Measurements from ENCODE around the gene MAGED2.
"Not testable (repeated sequence)": the region's sequence is repeated elsewhere in the genome, so short reads cannot be mapped to it uniquely, and the experiment has no call there.

The MAGED2 gene

GRCh38 chrX:54807524-54808108 lies at the start of gene MAGED2:
Gene MAGED2, plus strand, starts transcription at chrX:54807745. Its CDS starts 1,587 bp downstream, at chrX:54809332.
- DNase-seq: peak; percentile 34

GRCh38 chrX:54758114-54759055 lies 49.2 kb upstream of the MAGED2 start:
- no peak for DNase-seq

- DNase-seq: not testable (repeated sequence)
Measured at GRCh38 chrX:54774391-54775094, 33.0 kb upstream of the MAGED2 start.

GRCh38 chrX:54776061-54776460 lies 31.5 kb upstream of the MAGED2 start:
- no peak for DNase-seq

- no peak for DNase-seq
Measured at GRCh38 chrX:54776987-54777672, 30.4 kb upstream of the MAGED2 start.

GRCh38 chrX:54785901-54786300 lies 21.6 kb upstream of the MAGED2 start:
- DNase-seq: no peak

GRCh38 chrX:54786967-54787366 lies 20.6 kb upstream of the MAGED2 start:
- DNase-seq: peak; percentile 30

GRCh38 chrX:54788446-54788845 lies 19.1 kb upstream of the MAGED2 start:
- DNase-seq: no peak

- not testable (repeated sequence) for DNase-seq
Measured at GRCh38 chrX:54789405-54789804, 18.1 kb upstream of the MAGED2 start.

- DNase-seq: no peak
Measured at GRCh38 chrX:54794028-54794427, 13.5 kb upstream of the MAGED2 start.

- no peak for DNase-seq
Measured at GRCh38 chrX:54794795-54795194, 12.8 kb upstream of the MAGED2 start.

- no peak for DNase-seq
Measured at GRCh38 chrX:54798137-54798536, 9.4 kb upstream of the MAGED2 start, which contains the start of gene ITIH6. Gene ITIH6, minus strand, starts transcription at chrX:54798255. Its CDS starts 45 bp downstream, at chrX:54798210.

- no peak for DNase-seq
Measured at GRCh38 chrX:54799046-54799445, 8.5 kb upstream of the MAGED2 start.

GRCh38 chrX:54808109-54808604 lies 612 bp downstream of the MAGED2 start:
- peak; percentile 33 for DNase-seq

GRCh38 chrX:54808605-54809483 lies 1.3 kb downstream of the MAGED2 start:
- DNase-seq: peak; percentile 90

- no peak for DNase-seq
Measured at GRCh38 chrX:54810532-54810931, 3.0 kb downstream of the MAGED2 start.

GRCh38 chrX:54811301-54811885 lies 3.8 kb downstream of the MAGED2 start:
- no peak for DNase-seq

GRCh38 chrX:54812306-54812705 lies 4.8 kb downstream of the MAGED2 start:
- no peak for DNase-seq

GRCh38 chrX:54817220-54817820 lies 9.8 kb downstream of the MAGED2 start:
- DNase-seq: no peak

- DNase-seq: no peak
Measured at GRCh38 chrX:54818221-54818620, 10.7 kb downstream of the MAGED2 start.

GRCh38 chrX:54819201-54819600 lies 11.7 kb downstream of the MAGED2 start:
- no peak for DNase-seq
